ENCODE results near the gene TMC7.
"Not testable (repeated sequence)": the region's sequence is repeated elsewhere in the genome, so short reads cannot be mapped to it uniquely, and the experiment has no call there.

The TMC7 gene

DNA sequence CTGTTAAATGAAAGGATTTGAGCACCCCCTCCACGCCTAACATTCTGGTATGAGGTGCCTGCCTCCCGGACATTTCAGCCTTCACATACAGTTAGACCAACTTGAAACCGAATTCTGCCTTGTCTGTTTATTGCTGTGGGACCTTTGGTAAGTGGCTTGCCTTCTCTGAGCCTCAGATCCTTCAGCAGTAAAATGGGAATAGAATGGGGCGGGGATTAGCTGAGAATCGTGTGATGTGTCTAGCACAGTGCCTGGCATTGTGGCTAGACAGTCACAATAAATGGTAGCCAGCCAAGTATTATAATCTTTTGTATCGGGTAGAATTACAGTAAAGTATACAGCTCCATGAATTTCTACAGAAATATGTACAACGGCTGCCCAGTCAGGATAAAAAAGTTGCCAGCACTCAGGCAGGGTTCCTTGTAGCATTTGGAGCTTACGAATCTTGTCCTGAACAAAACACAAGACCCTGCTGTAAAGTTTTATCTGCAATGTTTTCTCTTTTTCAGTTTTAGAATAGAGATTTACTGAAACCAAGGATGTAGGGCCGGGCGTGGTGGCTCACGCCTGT lies 786 bp downstream of the TMC7 start:
- no peak for DNase-seq

DNA sequence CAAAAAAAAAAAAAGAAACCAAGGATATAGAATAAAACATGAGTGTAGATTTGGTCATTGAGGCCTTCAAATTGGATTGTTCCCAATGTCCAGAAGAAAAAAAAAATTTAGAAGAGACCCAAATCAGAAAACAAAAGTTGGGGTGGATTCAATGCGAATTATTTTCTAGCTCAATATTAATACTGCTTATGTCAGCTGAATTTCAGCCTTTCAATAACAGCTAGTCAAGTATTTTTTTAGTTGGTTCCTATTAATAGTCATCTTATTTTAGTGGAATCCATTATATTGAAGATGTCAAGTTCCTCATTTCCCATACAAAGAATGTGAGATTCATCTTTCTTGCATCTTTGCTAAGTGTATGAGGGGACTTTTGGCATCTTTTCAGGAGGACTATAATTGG lies 1.5 kb downstream of the TMC7 start:
- DNase-seq: not testable (repeated sequence)

DNA sequence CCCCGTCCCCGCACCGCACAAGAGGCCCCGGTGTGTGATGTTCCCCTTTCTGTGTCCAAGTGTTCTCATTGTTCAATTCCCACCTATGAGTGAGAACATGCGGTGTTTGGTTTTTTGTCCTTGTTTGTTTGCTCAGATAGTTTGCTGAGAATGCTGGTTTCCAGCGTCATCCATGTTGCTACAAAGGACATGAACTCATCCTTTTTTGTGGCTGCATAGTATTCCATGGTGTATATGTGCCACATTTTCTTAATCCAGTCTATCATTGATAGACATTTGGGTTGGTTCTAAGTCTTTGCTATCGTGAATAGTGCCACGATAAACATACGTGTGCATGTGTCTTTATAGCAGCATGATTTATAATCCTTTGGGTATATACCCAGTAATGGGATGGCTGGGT lies 8.0 kb downstream of the TMC7 start:
- not testable (repeated sequence) for DNase-seq

DNA sequence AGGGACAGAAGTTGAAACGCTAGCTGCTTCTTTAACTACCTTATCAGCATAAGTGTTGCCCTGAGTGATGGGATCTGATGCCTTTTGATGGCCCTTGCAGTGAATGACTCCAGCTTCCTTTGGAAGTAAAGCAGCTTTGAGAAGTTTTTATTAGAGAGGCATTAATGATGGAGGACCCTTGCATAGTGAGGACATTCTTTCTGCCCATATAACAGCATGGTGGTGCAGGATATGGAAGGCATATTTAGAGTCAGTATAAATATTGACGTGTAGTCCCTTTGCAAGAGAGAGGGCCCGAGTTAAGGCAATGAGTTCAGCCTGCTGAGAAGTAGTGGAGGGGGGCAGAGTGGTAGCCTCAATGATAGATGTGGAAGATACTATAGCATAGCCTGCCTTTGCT lies 9.8 kb downstream of the TMC7 start:
- not testable (repeated sequence) for DNase-seq

DNA sequence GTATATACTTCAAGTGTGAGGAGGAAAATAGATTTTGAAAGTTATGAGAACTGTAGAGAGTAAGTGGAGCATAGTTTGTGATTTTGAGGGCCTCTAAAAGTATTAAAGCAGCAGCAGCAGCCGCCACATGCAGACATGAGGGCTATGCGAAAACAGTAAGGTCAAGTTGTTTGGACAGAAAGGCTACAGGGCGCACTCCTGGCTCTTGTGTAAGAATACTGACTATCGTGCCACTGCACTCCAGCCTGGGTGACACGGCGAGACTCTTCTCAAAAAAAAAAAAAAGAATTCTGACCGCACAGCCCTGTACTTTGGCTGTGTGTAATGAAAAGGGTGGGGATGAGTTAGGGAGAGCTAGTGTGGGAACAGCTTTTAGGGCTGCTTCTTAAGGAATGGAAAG lies 10.4 kb downstream of the TMC7 start:
- not testable (repeated sequence) for DNase-seq

DNA sequence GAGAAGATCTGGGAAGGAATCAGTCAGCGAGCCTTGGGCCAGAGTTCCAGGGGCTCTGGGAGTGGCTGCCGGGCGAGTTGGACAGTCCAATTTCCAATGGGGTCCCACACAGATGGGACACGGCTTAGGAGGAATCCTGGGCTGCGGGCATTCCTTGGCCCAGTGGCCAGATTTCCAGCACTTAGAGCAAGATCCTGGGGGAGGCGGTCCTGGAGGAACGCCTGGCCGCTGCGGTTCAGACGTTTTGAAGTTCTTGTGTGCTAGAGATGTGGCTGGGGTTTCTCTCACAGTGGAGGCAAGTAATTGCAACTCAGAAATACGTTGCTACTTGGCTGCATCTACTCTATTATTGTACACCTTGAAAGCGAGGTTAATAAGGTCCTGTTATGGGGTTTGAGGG lies 11.7 kb downstream of the TMC7 start:
- not testable (repeated sequence) for DNase-seq

DNA sequence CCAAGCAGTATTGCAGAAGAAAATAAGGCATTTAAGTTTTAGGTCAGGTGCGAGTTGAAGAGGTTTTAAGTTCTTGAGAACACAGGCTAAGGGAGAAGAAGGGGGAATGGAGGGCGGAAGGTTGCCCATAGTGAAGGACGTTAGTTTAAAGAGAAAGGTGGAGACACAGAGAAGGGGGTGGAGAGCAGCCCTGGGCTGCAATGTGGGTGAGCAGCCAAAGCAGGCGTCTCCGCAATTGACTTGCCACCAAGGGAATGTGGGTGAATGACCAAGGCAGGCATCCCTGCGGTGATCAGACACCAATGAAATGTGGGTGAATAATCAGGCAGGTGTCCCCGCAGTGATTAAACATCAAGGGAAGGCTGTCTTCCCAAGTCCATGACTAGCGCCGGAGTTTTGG lies 12.8 kb downstream of the TMC7 start:
- not testable (repeated sequence) for DNase-seq

DNA sequence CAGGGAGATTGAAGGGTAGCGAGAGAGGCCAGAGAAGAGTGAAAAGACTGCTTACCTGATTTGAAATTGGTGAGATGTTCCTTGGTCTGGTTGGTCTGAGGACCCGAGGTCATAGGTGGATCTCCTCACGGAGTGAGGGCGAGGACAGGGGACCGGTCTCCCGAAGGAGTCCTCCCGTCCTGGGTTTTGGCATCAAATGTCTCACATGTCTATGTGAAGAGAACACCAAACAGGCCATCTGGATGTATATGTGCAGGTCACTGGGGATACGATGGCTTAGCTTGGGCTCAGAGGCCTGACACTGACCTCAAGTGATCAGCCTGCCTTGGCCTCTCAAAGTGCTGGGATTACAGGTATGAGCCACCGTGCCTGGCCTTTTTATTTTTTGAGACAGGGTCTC lies 13.3 kb downstream of the TMC7 start:
- not testable (repeated sequence) for DNase-seq

DNA sequence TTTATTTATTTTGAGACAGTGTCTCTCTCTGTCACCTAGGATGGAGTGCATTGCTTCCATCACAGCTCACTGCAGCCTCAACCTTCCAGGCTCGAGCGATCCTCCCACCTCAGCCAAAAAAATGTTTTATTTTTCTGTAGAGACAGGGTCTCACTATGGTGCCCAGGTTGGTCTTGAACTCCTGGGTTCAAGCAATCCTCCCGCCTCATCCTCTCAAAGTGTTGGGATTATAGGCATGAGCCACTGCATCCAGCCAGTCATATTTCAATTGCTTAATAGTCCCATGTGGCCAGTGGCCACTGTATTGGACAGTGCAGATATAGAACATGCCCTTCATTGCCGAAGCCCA lies 15.3 kb downstream of the TMC7 start:
- DNase-seq: no peak

DNA sequence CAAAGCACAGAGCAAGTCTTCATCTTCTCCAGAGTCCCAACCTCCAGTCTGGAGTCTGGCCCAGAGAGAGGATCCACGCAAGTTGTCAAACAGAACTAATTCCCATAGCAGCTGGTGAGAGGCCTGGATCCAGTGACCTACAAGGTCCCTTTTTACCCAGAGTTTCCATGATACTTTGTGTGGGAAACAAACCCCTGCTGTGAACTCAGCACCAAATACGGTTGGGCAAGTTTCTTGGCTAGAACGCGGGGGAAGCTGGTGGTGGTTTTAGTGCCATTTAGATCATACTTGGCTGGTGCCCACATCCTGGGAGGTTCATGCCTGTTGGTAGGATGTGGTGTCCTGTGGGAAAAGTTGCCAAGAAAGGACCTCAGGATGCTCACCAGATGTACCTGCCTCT lies 18.1 kb downstream of the TMC7 start:
- DNase-seq: peak in 1 of 2 donors; percentile 31

DNA sequence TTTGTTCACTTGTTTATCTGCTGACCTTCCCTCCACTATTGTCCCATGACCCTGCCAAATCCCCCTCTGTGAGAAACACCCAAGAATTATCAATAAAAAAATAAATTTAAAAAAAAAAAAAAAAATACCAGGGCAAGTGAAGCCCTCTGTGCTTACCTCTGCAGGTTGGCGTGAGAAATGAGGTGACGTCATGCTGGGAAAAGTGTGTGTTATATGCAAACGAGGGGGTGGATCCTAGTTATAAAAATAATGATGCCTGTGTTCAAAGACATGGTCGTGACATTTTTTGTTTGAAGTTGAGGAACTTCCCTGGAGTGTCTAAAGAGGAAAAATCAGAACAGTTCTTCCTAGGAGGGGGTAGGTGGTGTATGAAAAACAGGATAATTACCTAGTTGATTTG lies 20.2 kb downstream of the TMC7 start:
- DNase-seq: no peak

DNA sequence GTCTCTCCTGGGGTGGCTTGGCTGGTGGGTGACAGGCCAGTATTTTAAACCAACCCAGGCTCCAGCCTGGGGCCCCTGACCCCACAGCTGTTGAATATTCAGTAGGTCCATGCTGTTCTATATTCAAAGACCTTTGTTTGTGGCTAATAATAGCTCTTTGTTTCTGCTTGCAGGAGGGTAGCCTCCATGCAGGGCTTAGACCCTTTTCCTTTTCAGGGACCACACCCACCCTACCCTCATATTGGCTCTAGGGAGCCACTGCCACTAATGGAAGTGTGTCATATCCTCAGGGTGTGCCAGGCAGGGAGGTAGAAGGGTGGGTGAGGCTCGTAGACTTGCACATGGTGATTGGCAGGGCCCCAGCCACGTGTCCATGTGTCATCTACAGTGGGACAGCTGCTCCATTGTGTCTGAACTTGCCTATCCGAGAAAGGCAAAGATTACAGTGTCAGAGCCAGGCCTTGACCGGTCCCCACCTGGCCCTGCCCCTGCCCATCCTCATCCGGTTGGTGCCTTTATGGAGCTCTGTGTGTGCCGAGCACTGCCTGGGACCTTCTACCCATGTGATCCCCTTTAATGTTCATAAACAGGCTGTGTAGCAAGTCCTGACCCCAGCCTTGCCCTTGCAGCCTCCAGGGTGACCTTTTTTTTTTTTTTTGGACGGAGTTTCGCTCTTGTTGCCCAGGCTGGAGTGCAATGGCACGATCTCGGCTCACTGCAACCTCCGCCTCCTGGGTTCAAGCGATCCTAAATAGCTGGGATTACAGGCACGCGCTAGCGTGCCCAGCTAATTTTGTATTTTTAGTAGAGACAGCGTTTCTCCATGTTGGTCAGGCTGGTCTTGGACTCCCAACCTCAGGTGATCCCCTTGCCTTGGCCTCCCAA lies 22.1 kb downstream of the TMC7 start:
- peak; percentile 91 for DNase-seq

DNA sequence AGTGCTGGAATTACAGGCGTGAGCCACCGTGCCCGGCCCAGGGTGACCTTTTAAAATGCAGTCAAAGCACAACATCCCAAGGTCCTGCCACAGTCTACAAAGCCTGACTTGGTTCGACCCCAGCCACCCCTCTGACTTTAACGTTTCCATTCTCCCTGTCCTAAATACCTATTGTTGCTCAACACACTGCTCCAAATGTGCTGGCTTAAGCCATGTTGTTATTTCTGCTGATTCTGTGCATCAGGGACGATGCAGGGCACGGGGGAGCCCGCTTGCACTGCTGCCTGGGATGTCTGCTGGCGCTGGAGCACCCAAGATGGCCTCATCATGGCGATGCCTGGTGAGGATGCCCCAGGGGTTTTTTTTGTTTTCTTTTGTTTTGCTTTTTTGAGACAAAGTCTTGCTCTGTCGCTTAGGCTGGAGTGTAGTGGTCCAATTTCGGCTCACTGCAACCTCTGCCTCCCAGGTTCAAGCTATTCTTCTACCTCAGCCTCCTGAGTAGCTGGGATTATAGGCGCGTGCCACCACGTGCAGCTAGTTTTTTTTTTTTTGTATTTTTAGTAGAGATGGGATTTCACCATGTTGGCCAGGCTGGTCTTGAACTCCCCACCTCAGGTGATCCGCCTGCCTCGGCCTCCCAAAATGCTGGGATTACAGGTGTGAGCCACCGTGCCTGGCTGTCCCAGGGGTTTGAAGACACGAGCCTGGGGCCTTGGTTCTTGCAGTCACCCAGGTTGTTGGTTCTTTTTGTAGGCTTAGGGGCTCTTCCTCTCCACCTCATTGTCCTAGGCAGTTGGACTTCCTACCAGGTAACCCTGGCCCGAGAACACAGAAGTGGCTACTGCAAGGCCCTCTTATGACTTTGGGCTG lies 22.9 kb downstream of the TMC7 start:
- DNase-seq: no peak

DNA sequence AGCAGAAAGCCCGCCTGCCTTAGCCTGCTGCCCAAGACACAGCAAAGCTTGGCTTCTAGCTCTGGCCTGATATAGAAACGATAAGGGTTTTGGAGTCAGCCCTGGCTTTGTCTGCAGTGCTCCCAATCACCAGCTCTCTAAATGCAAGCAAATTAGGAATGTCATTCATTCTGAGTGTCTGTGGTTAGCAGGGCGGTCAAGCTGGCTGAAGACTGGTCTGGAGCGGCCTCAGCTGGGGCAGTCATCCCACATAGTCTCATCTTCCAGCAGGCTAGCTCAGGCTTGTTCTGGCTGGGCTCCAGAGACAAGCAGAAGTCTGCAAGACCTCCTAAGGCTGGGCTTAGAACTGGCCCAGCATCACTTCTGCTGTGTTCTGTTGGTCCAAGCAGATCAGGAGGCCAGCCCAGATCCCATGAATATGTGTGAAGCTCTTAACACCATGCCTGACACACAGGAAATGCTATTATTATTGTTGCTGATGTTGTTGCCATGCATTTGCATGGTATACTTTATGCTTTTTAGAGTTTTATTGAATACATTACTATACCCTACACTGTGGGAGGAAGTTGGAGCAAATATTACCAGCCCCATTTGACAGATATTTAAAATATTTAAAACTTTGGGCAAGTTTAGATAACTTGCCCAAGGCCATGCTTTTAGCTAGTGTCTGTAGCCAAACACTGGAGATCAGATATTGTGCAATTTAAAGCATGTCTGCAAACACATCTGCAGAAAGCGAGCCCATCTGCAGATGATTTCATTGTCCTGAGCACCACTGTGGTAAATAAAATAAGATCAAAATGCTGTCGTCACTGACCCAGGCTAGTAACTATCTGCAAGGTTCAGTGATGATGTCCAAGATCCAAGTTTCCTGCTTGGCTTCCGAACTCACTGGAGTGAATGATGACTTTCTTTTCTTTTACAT lies 24.8 kb downstream of the TMC7 start:
- no peak for DNase-seq

DNA sequence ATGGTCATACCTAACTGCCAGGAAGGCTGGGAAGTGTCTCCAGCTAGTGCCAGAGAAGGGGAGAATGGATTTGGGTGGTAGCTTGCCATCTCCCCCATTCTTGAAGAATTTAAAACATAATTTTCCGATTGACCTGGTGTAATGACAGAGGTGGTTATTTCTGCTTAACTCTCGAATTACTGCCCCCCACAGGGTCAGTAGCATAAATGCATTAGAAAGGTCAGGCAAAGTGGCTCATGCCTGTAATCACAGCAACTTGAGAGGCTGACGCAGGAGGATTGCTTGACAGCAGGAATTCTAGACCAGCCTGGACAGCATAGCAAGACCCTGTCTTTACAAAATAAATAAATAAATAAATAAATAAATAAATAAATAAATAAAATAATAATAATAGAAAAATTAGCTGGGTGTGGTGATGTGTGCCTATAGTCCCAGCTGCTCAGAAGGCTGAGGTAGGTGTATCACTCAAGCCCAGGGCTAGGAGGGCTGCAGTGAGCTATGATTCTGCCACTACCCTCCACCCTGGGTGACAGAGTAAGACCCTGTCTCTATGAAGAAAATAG lies 27.5 kb downstream of the TMC7 start:
- no peak for DNase-seq

DNA sequence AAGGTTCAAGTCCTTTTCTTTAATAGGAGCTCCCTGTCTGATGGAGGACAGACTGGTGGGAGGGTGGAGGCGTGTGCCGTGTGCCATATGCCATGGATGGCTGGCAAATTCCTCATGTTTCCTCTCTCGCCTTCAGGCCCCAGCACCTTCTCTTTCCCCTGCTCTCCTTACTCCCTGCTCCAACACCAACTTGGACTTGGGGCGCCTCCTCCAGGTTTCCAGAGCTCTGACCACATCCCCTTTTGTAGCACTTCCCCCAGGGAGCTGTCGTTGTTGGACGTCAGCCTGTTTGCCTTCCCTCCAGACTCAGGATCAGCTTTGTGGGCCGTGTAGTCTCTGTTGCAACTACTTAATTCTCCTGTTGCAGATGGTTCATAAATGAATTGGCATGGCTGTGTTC lies 30.7 kb downstream of the TMC7 start:
- DNase-seq: no peak

DNA sequence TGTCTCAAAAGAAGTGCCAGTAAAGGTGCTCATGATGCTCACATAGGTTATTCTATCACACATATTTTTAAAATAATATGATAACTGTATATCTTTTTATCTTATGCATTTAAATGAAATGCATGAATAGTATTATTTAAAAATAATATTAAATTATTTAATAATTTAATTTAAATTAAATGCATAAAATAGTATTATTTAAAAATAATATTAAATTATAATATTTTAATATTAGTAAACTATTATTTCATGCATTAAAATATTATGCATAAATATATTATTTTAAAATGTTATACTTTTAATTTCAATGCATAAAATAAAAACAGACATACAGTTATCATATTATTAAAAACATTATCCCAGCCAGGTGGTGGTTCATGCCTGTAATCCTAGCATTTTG lies 33.4 kb downstream of the TMC7 start:
- no peak for DNase-seq

DNA sequence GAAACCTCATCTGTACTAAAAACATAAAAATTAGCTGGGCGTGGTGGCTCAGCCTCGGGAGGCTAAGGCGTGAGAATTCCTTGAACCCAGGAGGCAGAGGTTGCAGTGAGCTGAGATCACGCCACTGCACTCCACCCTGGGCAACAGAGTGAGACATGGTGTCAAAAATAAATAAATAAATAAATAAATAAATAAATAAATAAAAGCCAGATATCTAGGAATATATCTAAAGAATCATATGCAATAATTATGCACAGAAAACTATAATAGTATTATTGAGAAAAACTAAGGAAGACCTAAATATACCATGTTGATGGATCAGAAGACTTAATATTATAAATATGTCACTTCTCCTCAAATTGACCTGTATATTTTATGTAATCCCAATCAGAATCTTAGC lies 37.0 kb downstream of the TMC7 start:
- no peak for DNase-seq

DNA sequence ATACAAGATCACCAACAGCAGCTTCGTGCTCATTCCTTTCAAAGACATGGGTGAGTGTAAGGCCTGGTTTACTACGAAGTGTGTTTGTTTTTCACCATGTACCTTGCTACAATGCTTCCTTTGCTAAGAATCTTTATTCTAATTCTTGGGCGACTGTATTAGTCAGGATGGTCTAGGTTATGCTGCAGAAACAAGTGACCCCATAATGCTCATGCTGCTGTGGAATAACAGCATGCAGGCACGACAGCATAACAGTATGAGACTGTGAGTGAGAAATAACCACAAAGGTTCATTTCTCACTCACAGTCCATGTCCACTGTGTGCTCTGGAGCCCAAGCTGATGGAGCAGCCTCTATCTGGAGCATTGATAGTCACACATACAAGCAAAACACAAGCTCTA lies 38.0 kb downstream of the TMC7 start:
- DNase-seq: no peak

DNA sequence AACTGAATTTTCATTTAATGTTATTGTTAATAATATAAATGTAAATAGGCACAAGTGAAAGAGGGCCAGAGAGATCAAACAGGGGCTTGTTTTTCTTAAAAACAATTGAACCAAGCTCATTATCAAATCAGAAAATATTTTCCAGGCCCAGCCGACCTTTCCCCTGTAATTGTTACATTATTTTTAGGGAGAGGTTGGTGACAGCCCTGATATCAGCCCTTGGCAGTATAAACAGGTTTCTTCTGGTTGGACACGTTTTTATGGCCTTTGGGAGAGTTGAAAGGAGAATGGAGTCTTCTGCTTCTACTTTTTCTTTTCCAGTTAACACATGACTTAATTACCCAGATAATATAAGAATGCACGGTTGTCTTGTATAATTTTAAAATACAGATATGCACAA lies 43.7 kb downstream of the TMC7 start:
- no peak for DNase-seq

DNA sequence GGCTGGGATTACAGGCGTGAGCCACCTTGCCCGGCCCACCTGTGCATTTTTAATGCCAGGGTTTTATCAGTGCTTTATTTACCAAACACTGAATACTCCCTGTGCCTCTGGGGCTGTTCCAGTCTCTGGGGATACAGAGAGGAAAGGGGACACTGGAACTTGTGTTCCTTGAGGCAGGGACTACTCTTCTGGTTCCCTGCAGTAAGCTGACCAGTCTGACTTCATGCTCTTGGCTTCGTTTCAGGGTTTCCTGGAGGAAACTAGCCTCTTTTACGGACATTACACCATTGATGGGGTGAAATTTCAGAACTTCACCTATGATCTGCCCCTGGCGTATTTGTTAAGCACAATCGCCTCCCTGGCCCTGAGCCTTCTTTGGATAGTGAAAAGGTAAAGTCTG lies 46.2 kb downstream of the TMC7 start:
- DNase-seq: no peak

DNA sequence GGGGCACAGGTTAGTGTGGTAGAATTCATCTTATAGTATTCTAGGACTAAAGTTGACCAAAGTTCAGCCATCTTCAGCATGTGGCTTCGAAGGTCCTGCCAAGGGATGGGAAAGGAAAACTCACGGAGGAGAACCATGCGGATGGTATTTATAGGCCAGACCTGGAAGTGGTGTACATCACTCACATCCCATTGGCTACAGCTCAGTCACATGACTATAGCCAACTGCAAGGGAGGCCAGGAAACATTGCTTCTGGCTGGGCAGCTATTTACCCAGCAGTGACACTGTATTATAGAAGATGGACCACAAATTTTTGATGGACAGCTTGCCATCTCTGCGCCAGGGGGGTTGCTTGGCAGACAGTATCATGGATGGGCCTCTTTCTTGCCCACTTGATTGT lies 48.0 kb downstream of the TMC7 start:
- no peak for DNase-seq
